Suprapubic skin (tissue), 4 donors: ENCODE measurements around the gene SEC23IP.

Experiments
- CTCF ChIP-seq, 2 donors: fragments of 200-600 bp in 1 of 2; fragments of 450-650 bp in 1 of 2; sonication (generic) in 1 of 2; IDR thresholded peaks; one replicate each; pipeline ENCODE4 v1.5.1; 2016 to 2019; ENCODE audit warnings: antibody characterized with exemption in 2 of 2, mild to moderate bottlenecking in 1 of 2, moderate library complexity in 1 of 2
- EP300 ChIP-seq: sonication (generic); formaldehyde crosslinking; IDR thresholded peaks from one replicate; pipeline ENCODE4 v1.6.1; 2017; ENCODE audit warnings: antibody characterized with exemption
- POLR2A ChIP-seq, 2 donors: fragments of 450-650 bp; IDR thresholded peaks; one replicate each; pipeline ENCODE4 v1.6.1; 2017; ENCODE audit warnings: antibody characterized with exemption in 2 of 2, mild to moderate bottlenecking in 2 of 2, moderate library complexity in 2 of 2
- POLR2AphosphoS5 ChIP-seq, 3 donors: sonication (generic); formaldehyde crosslinking; IDR thresholded peaks; one replicate each; pipeline ENCODE4 v1.6.1; 2017; ENCODE audit warnings: antibody characterized with exemption in 3 of 3

- TF ChIP-seq CTCF (IDR thresholded peaks at IDR 0.05) (no peak), POLR2A (IDR thresholded peaks at IDR 0.05) (no peak), POLR2AphosphoS5 (IDR thresholded peaks at IDR 0.05) (no peak), EP300 (no peak)
These were observed 83.9 kb downstream of the SEC23IP start for GRCh38 chr10:119976421-119976820.
